ENCODE data around the gene XPNPEP1.

The XPNPEP1 gene

GRCh38 chr10:109894516-109894915 is 28.8 kb downstream of the XPNPEP1 start:
- Histone ChIP-seq H3K79me2 (ENCODE audit: insufficient read depth, low read length) (no peaks in the 10 kb centered on the region), H3K27ac (ENCODE audit: low read depth, low read length, poor library complexity, severe bottlenecking) (peak overlapping the region; percentile 10), H3F3A (ENCODE audit: insufficient read depth, low read length) (no peaks in the 10 kb centered on the region), H3K4me3 (ENCODE audit: low read depth, low read length, poor library complexity, severe bottlenecking) (no peak overlapping the region), H3K9ac (ENCODE audit: low read length) (no peak overlapping the region), H3K4me2 (ENCODE audit: low read length) (no peak overlapping the region), H2AFZ (ENCODE audit: low read length) (no peak overlapping the region), H3K9me3 (ENCODE audit: low read length) (no peaks in the 10 kb centered on the region), H3K27me3 (ENCODE audit: insufficient read depth, low read length) (no peaks in the 10 kb centered on the region), H3K9me2 (ENCODE audit: low read depth, low read length) (no peaks in the 10 kb centered on the region), H4K20me1 (ENCODE audit: insufficient read depth, low read length) (no peaks in the 10 kb centered on the region), H3K4me1 (ENCODE audit: insufficient read depth, low read length, severe bottlenecking) (peaks cover 15% of the 10 kb centered on the region), H3K36me3 (ENCODE audit: insufficient read depth, low read length) (peaks cover 68% of the 10 kb centered on the region)
- TF ChIP-seq CTCF (IDR thresholded peaks at IDR 0.05; ENCODE audit: low read length) = no peak
- no peak for TF ChIP-seq EZH2 (IDR thresholded peaks at IDR 0.05; ENCODE audit: borderline replicate concordance, low read length)

- Histone ChIP-seq H4K20me1 (ENCODE audit: insufficient read depth, low read length) (no peaks in the 10 kb centered on the region), H3K79me2 (ENCODE audit: insufficient read depth, low read length) (no peaks in the 10 kb centered on the region), H3K4me2 (ENCODE audit: low read length) (no peak overlapping the region), H2AFZ (ENCODE audit: low read length) (no peak overlapping the region), H3F3A (ENCODE audit: insufficient read depth, low read length) (no peaks in the 10 kb centered on the region), H3K36me3 (ENCODE audit: insufficient read depth, low read length) (peaks cover 67% of the 10 kb centered on the region), H3K4me1 (ENCODE audit: insufficient read depth, low read length, severe bottlenecking) (peaks cover 15% of the 10 kb centered on the region), H3K4me3 (ENCODE audit: low read depth, low read length, poor library complexity, severe bottlenecking) (no peak overlapping the region), H3K9me3 (ENCODE audit: low read length) (no peaks in the 10 kb centered on the region), H3K9ac (ENCODE audit: low read length) (no peak overlapping the region), H3K27me3 (ENCODE audit: insufficient read depth, low read length) (no peaks in the 10 kb centered on the region), H3K27ac (ENCODE audit: low read depth, low read length, poor library complexity, severe bottlenecking) (no peak overlapping the region), H3K9me2 (ENCODE audit: low read depth, low read length) (no peaks in the 10 kb centered on the region)
- TF ChIP-seq EZH2 (IDR thresholded peaks at IDR 0.05; ENCODE audit: borderline replicate concordance, low read length) (no peak), CTCF (IDR thresholded peaks at IDR 0.05; ENCODE audit: low read length) (no peak)
Measured at GRCh38 chr10:109893386-109893785, 29.9 kb downstream of the XPNPEP1 start.

GRCh38 chr10:109892931-109893330 is 30.4 kb downstream of the XPNPEP1 start:
- H3K79me2 ChIP-seq (ENCODE audit: insufficient read depth, low read length) = no peaks in the 10 kb centered on the region
- no peaks in the 10 kb centered on the region for H3K9me2 ChIP-seq (ENCODE audit: low read depth, low read length)
- H4K20me1 ChIP-seq (ENCODE audit: insufficient read depth, low read length) = no peaks in the 10 kb centered on the region
- H3K4me1 ChIP-seq (ENCODE audit: insufficient read depth, low read length, severe bottlenecking) = peaks cover 15% of the 10 kb centered on the region
- H3F3A ChIP-seq (ENCODE audit: insufficient read depth, low read length) = no peaks in the 10 kb centered on the region
- no peak overlapping the region for H3K4me3 ChIP-seq (ENCODE audit: low read depth, low read length, poor library complexity, severe bottlenecking)
- no peak overlapping the region for H3K9ac ChIP-seq (ENCODE audit: low read length)
- no peak overlapping the region for H2AFZ ChIP-seq (ENCODE audit: low read length)
- H3K4me2 ChIP-seq (ENCODE audit: low read length) = no peak overlapping the region
- H3K36me3 ChIP-seq (ENCODE audit: insufficient read depth, low read length) = peaks cover 67% of the 10 kb centered on the region
- TF ChIP-seq CTCF (IDR thresholded peaks at IDR 0.05; ENCODE audit: low read length) (no peak), EZH2 (IDR thresholded peaks at IDR 0.05; ENCODE audit: borderline replicate concordance, low read length) (no peak)
- no peaks in the 10 kb centered on the region for H3K27me3 ChIP-seq (ENCODE audit: insufficient read depth, low read length)
- no peak overlapping the region for H3K27ac ChIP-seq (ENCODE audit: low read depth, low read length, poor library complexity, severe bottlenecking)
- H3K9me3 ChIP-seq (ENCODE audit: low read length) = no peaks in the 10 kb centered on the region

Data from OCI-LY1 (cell line).